HCT116 (cell line): ENCODE results near the gene C15orf39.

Source experiments
- CTCF ChIP-seq, 3 experiments: fragments of 200-600 bp in 1 of 3; sonication (generic) in 1 of 3; IDR thresholded peaks in 2 of 3; conservative IDR thresholded peaks in 1 of 3; 2 replicates each; pipeline ENCODE4 v1.5.1; 2012 to 2017; ENCODE audit warnings: low read depth in 2 of 3, low read length in 2 of 3, antibody characterized with exemption in 1 of 3, borderline replicate concordance in 1 of 3, control low read depth in 1 of 3, mild to moderate bottlenecking in 1 of 3, mixed read lengths in 1 of 3, mixed run types in 1 of 3, moderate library complexity in 1 of 3; ENCODE audit not compliant: insufficient read depth in 1 of 3
- EGR1 ChIP-seq: IDR thresholded peaks from 2 replicates; pipeline ENCODE4 v1.6.1; 2012; ENCODE audit warnings: low read depth
- ELF1 ChIP-seq: IDR thresholded peaks from 2 replicates; pipeline ENCODE4 v1.6.1; 2012; ENCODE audit warnings: low read depth, borderline replicate concordance
- EZH2 ChIP-seq: fragments of 200-600 bp; sonication (generic); IDR thresholded peaks from 2 replicates; pipeline ENCODE4 v1.6.1; 2017; ENCODE audit warnings: antibody characterized with exemption, mixed run types
- FOSL1 ChIP-seq: IDR thresholded peaks from 2 replicates; pipeline ENCODE4 v1.6.1; 2012; ENCODE audit warnings: low read depth
- POLR2A ChIP-seq: IDR thresholded peaks from 2 replicates; pipeline ENCODE4 v1.7.0; 2011; ENCODE audit warnings: borderline replicate concordance; ENCODE audit not compliant: insufficient read depth, insufficient read length; ENCODE audit errors: extremely low read depth
- POLR2AphosphoS5 ChIP-seq: IDR thresholded peaks from 2 replicates; pipeline ENCODE4 v1.6.1; 2011; ENCODE audit warnings: mild to moderate bottlenecking, low read depth, low read length, moderate library complexity
- SP1 ChIP-seq: IDR thresholded peaks from 2 replicates; pipeline ENCODE4 v1.6.1; 2012; ENCODE audit warnings: low read depth
- YY1 ChIP-seq: IDR thresholded peaks from 2 replicates; pipeline ENCODE4 v1.6.1; 2011; ENCODE audit warnings: low read length, low read depth, moderate library complexity, mild to moderate bottlenecking; ENCODE audit not compliant: insufficient replicate concordance; ENCODE audit errors: extremely low read depth
- ZBTB33 ChIP-seq: IDR thresholded peaks from 2 replicates; pipeline ENCODE4 v1.6.1; 2011; ENCODE audit warnings: mild to moderate bottlenecking, low read length, moderate library complexity; ENCODE audit not compliant: insufficient replicate concordance; ENCODE audit errors: extremely low read depth
- ZNF274 ChIP-seq: fragments of 200-500 bp; sonication (Bioruptor generic); IDR thresholded peaks from 2 replicates; pipeline ENCODE4 v1.6.1; 2014; ENCODE audit warnings: mild to moderate bottlenecking, low read depth, low read length, inconsistent platforms

- no peak for TF ChIP-seq CTCF (IDR thresholded peaks at IDR 0.05 in 2 of 3, conservative IDR thresholded peaks at IDR 0.05 in 1 of 3; ENCODE audit: borderline replicate concordance in 1 of 3, insufficient read depth in 1 of 3, low read depth in 2 of 3, low read length in 2 of 3)
- TF ChIP-seq ZBTB33: no peak
- TF ChIP-seq POLR2A: no peak
- TF ChIP-seq EZH2: no peak
- TF ChIP-seq EGR1: no peak
- no peak for TF ChIP-seq SP1
- no peak for TF ChIP-seq ELF1
- TF ChIP-seq ZNF274: no peak
- no peak for TF ChIP-seq YY1
- TF ChIP-seq POLR2AphosphoS5: no peak
- no peak for TF ChIP-seq FOSL1
Observed at GRCh38 chr15:75228787-75229186, 27.1 kb downstream of the C15orf39 start.
